ENCODE results near the gene RGS19.

The RGS19 gene

DNA sequence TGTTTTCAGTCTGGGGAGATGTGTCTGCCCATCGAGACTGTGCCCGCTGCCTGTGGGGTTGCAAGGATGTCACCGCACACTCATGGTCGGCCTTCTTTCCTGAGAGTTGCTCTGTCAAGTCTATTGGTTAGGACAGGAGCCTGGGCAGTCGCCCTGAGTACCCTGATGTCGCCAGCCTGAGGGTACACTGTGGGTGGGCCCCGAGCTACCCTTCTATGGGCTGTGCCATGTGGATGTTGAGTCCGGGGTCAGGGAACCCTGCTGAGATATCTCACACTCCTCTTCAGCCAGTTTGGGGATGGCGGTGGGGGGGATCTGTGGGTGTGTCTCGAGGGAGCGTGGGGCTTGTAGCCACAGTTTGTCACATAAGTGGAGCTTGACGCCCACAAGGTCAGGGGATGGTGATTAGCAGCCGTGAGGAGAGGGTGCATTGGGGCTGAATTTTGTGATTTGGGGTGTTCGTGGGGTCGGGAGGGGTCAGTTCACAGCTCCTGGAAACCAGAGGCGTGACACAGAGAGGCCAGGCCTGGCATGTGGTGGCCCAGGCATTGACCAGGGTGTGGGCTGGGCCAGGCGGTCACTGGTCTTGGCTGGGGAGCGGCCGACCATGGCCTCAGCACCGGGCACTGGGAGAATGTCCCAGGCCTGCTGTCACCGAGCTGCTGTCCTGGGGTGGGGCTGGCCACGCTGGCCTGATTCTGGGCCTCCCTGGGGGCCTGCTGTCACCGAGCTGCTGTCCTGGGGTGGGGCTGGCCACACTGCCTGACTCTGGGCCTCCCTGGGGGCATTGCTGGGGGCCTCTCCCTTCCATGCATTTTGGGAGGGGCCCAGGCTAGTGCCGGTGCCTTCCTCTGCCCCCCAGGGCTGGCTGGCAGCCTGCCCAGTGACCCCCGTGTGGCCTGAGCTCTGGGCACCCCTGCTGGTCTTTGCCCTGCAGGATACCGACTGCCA lies 29.7 kb upstream of the RGS19 start:
- no peak for DNase-seq (ENCODE audit: low read depth in 2 of 2)

DNA sequence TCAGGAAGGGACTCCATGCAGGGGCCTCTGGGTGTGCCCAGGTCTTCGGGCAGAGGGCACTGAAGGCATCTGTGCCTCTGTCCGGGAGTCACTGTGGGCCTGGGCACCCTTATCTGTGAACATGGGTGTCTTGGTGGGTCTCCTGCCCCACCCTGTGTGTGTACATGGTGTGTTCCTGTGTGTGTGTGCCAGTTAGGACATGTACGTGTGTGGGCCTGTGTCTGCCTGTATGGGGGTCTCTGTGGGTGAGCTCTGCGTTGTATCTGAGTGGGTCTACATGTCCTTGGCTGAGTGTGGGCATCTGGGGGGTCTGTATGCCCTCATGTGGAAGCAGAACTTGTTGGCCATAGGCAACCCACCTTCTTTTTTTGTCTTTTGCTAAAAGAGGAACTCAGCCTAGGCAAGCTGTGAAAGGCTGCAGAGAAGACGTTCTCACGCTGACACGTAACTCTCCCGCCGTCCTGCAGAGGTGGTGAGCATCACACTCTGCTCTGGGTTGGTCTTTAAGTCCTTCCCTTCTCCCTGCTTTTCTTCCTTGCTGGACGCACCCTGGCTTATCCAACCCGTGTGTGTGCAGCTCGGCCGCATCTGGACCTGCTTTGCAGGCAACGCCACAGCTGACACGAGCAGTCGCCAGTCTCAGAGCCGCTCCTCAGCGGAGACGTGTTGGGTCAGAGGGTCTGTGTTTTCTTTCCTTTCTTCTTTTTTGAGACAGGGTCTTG lies 28.6 kb upstream of the RGS19 start:
- DNase-seq (ENCODE audit: low read depth in 2 of 2): no peak

DNA sequence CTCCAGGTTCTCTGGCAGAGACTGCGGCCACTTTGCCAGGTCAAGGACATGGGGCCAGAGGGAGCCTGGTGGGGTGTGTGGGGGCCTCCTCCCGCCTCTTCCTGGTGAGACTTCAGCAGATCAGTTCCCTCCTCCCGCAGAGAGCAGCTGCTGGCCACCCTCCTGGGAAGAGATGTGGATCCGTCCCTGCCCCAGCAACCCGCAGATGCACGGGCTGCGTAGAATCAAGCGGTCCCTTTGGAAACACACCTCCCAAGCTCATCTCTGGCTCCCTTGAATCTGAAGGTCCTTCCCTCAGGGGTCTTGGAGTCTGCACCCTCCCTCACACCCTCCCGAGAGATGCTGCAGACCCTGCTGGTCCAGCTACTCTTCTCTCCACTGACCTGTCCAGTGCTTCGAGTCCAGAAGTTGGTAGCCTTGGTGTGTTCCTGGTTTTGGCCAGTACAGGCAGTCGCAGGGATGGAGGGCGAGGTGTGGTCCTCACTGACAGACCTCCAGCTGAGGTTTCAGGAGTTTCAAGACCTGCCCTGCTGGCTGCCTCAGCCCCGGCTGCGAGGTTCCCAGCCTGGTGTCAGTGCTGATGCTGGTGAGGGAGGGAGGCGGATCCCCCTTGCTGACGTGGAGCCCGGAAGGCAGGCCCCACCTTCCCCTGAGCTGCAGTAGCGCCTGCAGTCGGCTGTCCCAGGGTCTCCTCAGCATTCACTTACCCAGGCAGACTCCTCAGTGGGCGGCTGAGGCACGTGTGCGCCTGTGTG lies 27.8 kb upstream of the RGS19 start, which contains the start of gene NPBWR2:
TSS of gene NPBWR2 (minus strand) at position 585 of the 755 bp plus-strand sequence. CDS start 734 bp downstream, outside the sequence.
- no peak for DNase-seq (ENCODE audit: low read depth in 2 of 2)

DNA sequence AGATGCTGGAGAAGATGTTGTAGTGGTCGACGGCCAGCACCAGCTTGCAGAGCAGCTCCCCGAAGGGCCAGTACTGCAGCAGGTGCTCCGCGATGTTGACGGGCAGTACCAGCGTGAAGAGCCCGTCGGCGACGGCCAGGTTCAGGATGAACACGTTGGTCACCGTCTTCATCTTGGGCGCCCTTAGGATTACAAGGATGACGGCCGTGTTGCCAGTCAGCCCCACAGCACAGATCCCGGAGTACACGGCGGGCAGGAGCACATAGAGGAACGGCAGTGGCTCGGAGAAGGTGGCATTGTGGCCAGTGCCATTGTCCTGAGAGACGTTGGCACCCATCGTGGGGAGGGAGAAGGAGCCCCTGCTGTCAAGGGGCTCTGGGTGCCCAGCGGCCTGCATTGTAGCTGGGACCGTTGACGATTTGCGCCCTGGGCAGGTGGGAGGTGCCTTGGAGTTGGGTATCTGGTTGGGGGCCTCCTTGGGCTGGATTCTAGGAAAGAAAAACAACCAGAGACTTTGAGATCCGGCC lies 27.2 kb upstream of the RGS19 start:
- DNase-seq (ENCODE audit: low read depth in 2 of 2): no peak

DNA sequence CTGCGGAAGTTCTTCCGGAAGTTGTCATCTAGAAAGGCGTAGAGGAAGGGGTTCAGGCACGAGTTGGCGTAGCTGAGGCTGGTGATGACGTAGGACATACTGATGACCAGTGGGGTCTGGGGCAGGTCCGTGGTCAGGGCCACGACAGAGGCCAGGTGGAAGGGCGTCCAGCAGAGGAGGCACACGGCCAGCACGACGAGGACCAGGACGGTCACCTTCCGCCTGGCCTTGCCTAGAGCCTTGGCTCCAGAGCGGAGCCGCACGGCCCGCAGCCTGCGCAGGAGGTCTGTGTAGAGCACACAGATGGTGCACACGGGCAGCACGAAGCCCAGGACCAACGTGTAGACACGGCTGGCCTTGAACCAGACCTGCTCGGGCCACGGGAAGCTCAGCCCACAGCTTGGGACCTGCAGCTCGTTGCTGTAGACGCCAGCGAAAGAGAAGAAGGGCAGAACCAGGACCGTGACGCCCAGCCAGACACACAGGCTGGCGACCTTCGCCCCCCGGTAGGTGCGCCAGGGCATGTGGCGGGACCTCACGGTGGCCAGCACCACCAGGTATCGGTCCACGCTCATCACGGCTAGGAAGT lies 26.6 kb upstream of the RGS19 start:
- DNase-seq (ENCODE audit: low read depth in 2 of 2): no peak

DNA sequence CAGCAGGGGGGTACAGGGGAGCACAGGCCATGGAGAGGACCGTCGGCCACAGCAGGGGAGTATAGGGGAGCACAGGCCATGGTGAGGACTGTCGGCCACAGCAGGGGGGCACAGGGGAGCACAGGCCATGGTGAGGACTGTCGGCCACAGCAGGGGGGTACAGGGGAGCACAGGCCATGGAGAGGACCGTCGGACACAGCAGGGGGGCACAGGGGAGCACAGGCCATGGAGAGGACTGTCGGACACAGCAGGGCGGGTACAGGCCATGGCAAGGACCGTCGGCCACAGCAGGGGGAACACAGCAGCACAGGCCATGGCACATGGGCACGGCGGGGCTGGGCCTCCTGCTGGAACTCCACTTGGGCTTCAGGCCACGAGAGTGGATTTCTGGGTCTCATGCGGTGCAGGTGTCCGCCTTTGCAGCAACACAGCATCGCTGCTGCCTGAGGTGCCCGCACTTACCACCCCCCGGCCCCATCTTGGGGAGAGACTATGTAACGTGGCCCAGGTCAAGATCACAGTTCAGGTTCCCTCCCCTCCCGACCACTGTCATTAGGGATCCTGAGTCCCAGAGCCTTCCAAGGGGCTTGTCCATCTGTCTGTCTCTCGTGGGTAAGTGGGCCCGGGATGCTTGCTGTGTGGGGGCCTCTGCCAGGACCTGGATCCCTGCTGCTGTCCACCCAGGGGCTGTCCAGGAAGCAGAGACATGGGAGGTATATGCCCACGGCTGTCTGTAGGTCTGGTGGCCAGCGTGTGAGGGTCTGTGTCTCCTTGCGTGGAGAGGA lies 25.5 kb upstream of the RGS19 start:
- DNase-seq (ENCODE audit: low read depth in 2 of 2): no peak

DNA sequence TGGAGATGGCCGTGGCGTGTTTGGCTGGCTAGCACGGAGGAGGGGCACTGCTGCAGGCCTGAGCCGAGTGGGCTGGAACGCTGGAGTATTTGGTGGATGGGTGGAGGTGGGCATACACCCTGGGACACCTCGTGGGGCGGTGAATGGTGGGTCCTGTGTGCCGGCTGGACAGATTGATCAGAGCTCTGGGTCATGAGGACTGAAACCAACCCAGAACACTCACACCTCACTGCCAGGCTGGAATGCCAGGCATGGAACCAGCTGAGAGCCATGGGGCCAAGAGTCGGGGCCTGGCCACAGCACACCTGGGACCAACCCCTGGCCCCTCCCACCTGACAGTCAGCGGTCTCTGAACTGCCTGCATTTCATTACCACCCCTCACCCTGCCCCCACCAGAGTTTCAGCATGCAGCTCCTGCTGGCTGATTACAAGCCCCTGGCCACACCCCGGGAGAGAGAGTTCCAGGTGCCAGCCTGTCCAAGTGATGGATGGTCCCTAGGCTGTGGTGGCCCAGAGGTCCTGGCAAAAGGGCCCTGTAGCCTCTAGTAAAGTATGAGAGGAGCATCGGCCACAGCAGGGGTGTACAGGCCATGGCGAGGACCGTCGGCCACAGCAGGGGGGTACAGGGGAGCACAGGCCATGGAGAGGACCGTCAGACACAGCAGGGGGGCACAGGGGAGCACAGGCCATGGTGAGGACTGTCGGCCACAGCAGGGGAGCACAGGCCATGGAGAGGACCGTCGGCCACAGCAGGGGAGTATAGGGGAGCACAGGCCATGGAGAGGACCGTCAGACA lies 24.8 kb upstream of the RGS19 start:
- no peak for DNase-seq (ENCODE audit: low read depth in 2 of 2)

DNA sequence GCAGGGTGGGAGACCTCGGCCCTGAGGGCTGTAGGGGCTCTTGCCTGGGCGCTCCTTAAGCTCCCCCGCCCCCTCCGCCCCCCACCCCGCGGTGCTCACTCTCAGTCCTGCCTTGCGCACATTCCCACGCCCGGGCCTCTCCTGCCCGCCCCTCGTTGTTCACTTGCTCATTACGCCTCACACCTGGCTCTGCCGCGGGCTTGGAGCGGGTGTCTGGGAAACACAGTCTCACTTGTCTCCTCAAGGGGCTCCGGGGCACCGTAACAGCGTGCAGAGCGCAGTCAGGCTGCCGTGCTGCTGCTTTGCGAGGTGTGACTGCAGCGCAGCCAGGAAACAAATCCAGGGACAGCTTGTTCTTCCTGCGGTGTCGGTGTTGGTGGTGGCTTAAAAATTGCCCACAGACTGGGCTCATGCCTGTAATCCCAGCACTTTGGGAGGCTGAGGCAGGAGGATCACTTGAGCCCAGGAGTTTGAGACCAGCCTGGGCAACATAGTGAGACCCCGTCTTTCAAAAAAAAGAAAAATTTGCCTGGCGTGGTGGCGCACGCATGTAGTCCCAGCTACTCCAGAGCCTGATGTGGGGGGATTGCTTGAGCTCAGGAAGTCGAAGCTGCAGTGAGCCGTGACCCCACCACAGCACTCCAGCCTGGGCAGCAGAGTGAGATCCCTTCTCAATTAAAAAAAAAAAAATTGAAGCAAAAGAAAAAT lies 23.5 kb upstream of the RGS19 start:
- DNase-seq (ENCODE audit: low read depth in 2 of 2): no peak

DNA sequence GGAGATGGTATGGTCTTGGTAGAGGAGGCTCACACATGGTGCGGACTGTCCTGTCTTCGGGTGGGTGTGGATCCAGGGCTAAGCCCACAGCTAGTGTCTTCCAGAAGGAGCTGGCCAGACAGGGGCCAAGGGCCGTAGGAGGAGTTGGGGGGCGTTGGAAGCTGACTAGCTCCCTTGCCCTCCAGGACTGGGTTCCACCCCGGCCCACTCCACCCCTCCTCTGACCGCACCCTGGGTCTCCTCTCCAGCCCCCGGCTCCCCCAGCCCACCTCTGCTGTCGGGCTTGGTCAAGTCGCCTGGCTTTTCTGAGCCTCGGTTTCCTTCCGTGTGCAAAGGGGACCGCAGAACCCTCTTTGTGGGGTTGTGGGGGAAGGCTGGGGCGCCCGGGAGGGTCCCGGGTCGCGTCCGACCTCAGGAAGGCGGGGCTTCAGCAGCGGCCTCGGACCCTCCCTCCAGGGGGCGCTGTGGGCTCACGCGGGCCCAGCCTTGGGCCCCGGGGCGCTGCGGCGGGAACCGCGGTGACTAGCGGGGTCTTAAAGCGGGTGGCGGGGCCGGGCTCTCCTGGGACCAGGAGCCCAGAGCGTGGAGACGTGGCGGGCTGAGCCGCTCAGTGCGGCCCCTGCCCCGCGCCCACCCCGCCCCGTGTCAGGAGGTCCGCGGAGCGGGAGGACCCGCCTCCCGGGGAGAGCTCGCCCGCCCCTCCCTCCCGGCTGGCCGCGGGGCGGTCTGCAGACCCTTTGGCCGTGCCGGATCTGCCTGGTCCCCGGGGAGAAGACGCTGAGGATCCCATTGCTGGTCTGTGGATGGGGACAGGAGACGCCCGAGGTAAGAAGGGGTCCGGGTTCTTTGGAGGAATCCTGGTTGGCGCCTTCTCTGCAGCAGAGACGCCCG lies 22.7 kb upstream of the RGS19 start:
- no peak for DNase-seq (ENCODE audit: low read depth in 2 of 2)

DNA sequence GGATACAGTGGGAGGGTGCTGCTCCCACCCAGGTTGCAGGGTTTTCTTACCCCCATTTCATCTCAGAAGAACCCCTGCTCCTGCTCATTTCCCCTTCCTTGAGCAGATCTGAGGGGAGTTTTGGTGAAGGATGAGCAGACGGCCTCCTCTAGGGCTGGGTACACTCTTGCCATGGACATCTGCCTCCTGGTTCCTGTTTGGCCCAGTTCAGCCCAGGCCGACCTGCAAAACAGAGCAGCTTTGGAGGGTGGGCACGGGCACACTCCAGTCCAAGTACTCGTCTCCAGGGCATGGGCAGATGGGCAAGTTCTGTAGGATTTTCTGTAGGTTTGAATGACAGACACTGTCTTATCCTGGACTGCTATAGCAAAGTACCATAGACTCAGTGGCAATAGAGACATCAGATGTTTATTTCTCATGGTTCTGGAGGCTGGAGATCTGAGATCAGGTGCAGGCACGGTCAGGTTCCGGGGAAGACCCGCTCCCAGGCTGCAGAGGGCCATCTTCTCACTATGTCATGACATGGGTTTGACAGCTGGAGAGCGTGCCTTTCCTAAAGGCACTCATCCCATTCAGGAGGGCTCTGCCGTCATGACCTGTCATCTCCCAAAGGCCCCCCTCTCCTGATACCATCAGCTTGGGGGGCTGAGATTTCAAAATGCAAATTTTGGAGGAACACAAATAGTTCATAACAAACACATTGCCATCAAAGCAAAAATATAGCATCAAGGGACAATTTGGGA lies 21.8 kb upstream of the RGS19 start:
- DNase-seq (ENCODE audit: low read depth in 2 of 2): no peak

DNA sequence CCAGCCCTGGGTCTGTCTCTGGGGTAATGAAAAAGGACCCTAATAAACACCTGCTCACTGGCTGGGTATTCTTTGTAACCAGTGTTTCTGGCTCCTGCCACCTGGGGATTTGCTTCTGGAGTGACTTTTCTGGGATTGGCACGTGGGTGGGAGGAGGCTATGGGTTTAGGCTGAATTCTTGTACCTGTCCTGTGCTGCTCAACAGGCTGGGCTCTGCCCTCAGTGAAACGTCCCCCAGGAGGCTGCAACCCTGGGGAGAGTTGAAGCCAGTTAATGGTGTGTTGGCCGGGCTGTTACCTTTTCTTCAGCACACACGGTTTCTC lies 21.2 kb upstream of the RGS19 start:
- DNase-seq (ENCODE audit: low read depth in 2 of 2): no peak

DNA sequence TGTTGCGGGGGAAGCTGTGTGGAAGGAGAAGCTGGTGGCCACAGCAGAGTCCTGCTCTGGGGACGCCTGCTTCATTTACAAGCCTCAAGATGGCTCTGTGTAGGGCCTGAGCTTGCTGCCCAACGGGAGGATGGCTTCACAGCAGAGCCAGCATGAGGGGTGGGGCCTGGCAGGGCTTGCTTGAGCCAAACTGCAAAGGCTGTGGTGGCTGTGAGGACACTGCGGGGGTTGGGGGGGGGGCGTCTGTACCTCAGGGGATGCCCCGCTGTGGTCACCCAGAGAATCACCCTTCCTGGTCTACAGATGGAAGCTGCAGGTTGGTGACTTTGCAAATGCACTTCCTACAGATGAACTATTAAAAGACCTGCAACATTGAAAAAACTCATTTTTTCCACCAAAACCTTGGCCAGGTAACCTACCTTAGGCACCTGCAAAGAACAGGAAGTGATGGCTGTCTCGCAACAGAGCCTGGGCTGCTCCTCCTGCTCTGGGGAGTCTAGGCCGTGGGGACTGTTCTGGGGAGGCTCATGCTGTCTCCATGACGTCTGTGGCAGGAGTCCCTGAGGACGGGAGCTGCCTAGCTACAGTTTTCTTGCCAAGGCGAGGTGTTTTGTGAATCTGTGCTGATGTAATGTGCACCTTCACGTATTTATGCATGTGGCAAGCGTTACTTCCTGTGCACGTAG lies 20.7 kb upstream of the RGS19 start:
- DNase-seq (ENCODE audit: low read depth in 2 of 2): no peak

DNA sequence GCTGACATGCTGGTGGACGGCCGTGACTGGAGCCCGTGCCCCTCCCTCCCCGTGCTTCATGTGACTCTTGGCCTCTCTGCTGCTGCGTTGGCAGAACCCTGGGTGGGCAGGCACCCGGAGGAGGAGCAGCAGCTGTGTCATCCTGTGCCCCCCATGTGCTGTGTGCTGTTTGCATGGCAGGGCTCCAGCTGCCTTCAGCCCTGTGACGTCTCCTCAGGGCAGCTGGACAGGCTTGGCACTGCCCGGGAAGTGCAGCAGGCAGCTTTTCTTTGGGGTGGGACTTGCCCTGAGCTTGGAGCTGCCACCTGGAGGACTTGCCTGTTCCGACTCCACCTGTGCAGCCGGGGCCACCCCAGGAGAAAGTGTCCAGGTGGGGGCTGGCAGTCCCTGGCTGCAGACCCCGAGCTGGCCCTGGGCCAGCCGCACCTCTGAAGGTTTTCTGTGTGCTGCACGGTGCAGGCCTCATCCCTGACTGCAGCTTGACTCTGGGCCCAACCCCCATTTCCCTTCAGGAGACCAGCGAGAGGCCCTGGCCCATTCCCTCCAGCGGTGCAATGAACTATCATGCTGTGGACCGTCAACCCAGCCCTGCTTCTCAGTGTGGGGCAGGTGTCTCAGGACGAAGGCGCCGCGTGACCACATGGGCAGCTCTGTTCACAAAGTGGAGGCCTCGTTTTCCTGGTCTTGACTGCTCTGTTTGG lies 19.9 kb upstream of the RGS19 start:
- no peak for DNase-seq (ENCODE audit: low read depth in 2 of 2)

DNA sequence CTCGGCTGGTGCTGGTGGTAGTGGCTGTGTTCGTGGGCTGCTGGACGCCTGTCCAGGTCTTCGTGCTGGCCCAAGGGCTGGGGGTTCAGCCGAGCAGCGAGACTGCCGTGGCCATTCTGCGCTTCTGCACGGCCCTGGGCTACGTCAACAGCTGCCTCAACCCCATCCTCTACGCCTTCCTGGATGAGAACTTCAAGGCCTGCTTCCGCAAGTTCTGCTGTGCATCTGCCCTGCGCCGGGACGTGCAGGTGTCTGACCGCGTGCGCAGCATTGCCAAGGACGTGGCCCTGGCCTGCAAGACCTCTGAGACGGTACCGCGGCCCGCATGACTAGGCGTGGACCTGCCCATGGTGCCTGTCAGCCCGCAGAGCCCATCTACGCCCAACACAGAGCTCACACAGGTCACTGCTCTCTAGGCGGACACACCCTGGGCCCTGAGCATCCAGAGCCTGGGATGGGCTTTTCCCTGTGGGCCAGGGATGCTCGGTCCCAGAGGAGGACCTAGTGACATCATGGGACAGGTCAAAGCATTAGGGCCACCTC lies 19.2 kb upstream of the RGS19 start:
- no peak for DNase-seq (ENCODE audit: low read depth in 2 of 2)

DNA sequence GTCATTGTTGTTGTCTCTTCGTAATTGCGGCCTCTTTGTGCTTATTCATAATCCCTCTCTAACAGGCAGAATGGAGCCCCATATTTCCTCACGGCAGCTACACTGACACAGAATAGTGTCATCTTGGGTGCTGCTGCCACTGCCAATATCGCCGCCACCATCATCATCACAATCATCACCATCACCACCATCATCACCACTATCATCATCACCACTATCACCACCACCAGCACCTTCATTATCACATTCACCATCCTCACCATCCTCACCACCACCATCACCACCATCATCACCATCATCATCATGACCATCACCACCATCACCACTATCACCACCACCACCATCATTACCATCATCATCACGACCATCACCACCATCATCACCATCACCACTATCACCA lies 17.2 kb upstream of the RGS19 start:
- no peak for DNase-seq (ENCODE audit: low read depth in 2 of 2)

DNA sequence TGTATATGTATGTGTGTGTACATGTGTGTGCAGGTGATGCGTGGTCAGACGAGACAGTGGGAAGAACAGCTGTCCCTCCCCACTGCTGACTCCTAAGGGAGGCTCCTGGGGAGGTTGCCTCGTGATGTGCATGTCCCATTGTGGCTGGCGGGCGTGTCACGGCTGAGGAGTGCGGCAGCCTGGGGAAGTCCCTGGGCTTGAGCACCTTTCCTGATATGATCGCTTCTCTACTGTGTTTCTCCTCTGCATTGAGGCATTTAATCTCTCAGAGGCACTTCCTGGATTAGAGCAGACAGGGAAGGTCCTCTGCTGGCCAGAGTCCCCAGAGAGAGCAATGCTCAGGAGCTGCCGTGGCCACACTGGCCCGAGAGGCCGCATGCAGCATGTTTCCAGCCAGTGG lies 16.6 kb upstream of the RGS19 start:
- DNase-seq (ENCODE audit: low read depth in 2 of 2): no peak

Data from fibroblast of skin of left quadriceps (primary cell).